ENCODE data around the gene TP73. TPM values are rescaled to one million over a fixed set of nuclear protein-coding genes. Genes with fewer than 3 reads are reported as not detected.

The TP73 gene
- total RNA-seq, 1 experiment from 2014 or later, result 6.9 TPM

DNA sequence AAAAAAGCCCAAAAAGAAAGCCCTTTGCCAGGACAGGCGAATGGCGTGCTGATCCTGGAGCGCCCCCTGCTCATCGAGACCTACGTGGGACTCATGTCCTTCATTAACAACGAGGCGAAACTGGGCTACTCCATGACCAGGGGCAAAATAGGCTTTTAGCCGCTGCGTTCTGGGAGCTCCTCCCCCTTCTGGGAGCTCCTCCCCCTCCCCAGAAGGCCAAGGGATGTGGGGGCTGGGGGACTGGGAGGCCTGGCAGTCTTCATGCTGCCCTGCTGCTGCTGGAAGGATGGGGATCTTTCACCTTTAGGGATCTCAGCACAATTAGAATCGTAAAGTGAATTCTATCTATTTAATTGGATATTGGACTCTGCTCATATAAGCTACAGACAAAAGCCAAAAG is 23.9 kb upstream of the TP73 start:
- Histone ChIP-seq H3K4me3 (no peak overlapping the region), H3K9me3 (ENCODE audit: insufficient read depth, low read depth) (no peaks in the 10 kb centered on the region), H3F3A (ENCODE audit: insufficient read depth, low read depth) (peaks cover 20% of the 10 kb centered on the region), H3K79me2 (ENCODE audit: low read depth) (peaks cover 14% of the 10 kb centered on the region), H4K20me1 (ENCODE audit: insufficient read depth) (peaks cover 3% of the 10 kb centered on the region; the same call in 1 of the 2 replicates), H3K4me2 (no peak overlapping the region), H2AFZ (no peak overlapping the region), H3K27me3 (ENCODE audit: insufficient read depth, low read depth) (no peaks in the 10 kb centered on the region), H3K9me2 (ENCODE audit: insufficient read depth) (no peaks in the 10 kb centered on the region), H3K4me1 (replicated peaks; ENCODE audit: insufficient read depth) (peaks cover 13% of the 10 kb centered on the region), H3K27ac (no peak overlapping the region), H3K36me3 (ENCODE audit: low read depth) (no peaks in the 10 kb centered on the region)
- ChIA-PET POLR2A (ENCODE audit: unreplicated experiment) (no interaction called here), CTCF (no interaction called here)
- no TSS peak for BruUV-seq (replicated peaks)
- no peak for DNase-seq
- intact Hi-C loops (cut with micrococcal nuclease; ENCODE audit: unreplicated experiment), result loop anchor here (5.0 kb wide), 1 partner anchor 74 kb away; no protein-coding TSS in a partner anchor
- no peak for TF ChIP-seq EZH2 (IDR thresholded peaks at IDR 0.05; ENCODE audit: low read depth)
- TF ChIP-seq, protein P1, sequence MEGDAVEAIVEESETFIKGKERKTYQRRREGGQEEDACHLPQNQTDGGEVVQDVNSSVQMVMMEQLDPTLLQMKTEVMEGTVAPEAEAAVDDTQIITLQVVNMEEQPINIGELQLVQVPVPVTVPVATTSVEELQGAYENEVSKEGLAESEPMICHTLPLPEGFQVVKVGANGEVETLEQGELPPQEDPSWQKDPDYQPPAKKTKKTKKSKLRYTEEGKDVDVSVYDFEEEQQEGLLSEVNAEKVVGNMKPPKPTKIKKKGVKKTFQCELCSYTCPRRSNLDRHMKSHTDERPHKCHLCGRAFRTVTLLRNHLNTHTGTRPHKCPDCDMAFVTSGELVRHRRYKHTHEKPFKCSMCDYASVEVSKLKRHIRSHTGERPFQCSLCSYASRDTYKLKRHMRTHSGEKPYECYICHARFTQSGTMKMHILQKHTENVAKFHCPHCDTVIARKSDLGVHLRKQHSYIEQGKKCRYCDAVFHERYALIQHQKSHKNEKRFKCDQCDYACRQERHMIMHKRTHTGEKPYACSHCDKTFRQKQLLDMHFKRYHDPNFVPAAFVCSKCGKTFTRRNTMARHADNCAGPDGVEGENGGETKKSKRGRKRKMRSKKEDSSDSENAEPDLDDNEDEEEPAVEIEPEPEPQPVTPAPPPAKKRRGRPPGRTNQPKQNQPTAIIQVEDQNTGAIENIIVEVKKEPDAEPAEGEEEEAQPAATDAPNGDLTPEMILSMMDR (conservative IDR thresholded peaks at IDR 0.05), result no peak

DNA sequence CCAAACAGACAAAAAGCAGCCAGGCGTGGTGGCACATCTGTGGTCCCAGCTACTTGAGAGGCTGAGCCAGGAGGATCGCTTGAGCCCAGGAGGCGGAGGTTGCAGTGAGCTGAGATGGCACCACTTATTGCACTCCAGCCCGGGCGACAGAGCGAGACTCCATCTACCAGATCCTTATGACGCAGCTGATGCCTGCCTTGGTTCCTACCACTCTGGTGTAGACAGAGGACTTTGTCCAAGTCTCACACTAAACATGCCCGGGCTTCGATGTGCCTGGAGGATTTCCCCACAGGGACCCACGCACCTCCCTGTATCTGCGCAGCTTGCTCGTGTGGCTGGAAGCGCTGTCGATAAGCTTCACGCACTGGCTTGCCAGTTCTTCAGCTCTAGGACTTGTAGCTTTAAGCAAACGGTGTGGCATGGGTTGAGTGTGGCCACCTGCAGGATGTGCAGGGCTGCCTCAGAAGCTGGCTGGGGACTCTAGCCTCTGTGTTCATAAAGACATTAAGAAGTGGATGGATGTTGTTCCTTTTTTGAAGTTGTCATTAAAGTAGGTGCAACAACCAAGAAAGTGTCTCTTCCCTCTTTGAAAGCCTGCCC is 22.7 kb upstream of the TP73 start:
- no peaks in the 10 kb centered on the region for H3K36me3 ChIP-seq (ENCODE audit: low read depth)
- intact Hi-C loops (cut with micrococcal nuclease; ENCODE audit: unreplicated experiment), result loop anchor here (5.0 kb wide), 1 partner anchor 73 kb away; no protein-coding TSS in a partner anchor
- POLR2A ChIA-PET (ENCODE audit: unreplicated experiment), result no interaction called here
- peaks cover 3% of the 10 kb centered on the region; the same call in 1 of the 2 replicates for H4K20me1 ChIP-seq (ENCODE audit: insufficient read depth)
- H3K9me2 ChIP-seq (ENCODE audit: insufficient read depth), result no peaks in the 10 kb centered on the region
- CTCF ChIA-PET, result no interaction called here
- H3K79me2 ChIP-seq (ENCODE audit: low read depth), result 0 out of 2 replicates have a peak, but pooled peaks cover 7% of the 10 kb centered on the region
- no peaks in the 10 kb centered on the region for H3K27me3 ChIP-seq (ENCODE audit: insufficient read depth, low read depth)
- no peak overlapping the region for H3K4me3 ChIP-seq
- no peak overlapping the region for H3K27ac ChIP-seq
- TSS peak; percentile 65 for BruUV-seq (replicated peaks)
- H3K9me3 ChIP-seq (ENCODE audit: insufficient read depth, low read depth), result no peaks in the 10 kb centered on the region
- no peak overlapping the region for H3K4me2 ChIP-seq
- peaks cover 8% of the 10 kb centered on the region for H3K4me1 ChIP-seq (replicated peaks; ENCODE audit: insufficient read depth)
- peaks cover 20% of the 10 kb centered on the region for H3F3A ChIP-seq (ENCODE audit: insufficient read depth, low read depth)
- TF ChIP-seq, protein P1 (conservative IDR thresholded peaks at IDR 0.05), result no peak
- TF ChIP-seq EZH2 (IDR thresholded peaks at IDR 0.05; ENCODE audit: low read depth), result no peak
- no peak overlapping the region for H2AFZ ChIP-seq
- no peak for DNase-seq

DNA sequence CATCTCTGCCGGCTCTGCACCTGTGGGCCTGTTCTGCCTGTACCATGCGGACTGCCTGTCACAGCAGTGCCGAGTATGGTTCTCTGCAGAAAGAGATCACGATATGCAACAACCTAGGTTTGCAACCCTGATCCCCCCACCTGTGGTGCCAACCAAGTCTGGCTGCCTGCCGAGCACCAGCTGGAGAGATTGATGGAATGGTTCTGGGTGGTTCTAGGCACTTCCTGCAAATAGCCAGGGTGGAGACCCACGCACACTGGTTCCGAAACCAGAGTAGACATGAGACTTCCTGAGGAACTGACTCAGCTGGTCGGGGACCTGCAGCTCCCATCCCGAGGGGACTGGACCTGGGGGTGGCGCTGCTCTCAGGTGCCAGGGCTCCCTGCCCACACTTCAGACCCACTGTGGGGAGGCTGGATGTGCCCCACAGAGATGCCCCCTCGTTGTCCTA is 22.1 kb upstream of the TP73 start:
- no peak for TF ChIP-seq EZH2 (IDR thresholded peaks at IDR 0.05; ENCODE audit: low read depth)
- TF ChIP-seq, protein P1 (conservative IDR thresholded peaks at IDR 0.05), result no peak
- no peak for DNase-seq
- H3K4me1 ChIP-seq (replicated peaks; ENCODE audit: insufficient read depth), result peaks cover 8% of the 10 kb centered on the region
- CTCF ChIA-PET, result no interaction called here
- no peaks in the 10 kb centered on the region for H3K9me3 ChIP-seq (ENCODE audit: insufficient read depth, low read depth)
- peaks cover 3% of the 10 kb centered on the region; the same call in 1 of the 2 replicates for H4K20me1 ChIP-seq (ENCODE audit: insufficient read depth)
- no peaks in the 10 kb centered on the region for H3K36me3 ChIP-seq (ENCODE audit: low read depth)
- H3K9me2 ChIP-seq (ENCODE audit: insufficient read depth), result no peaks in the 10 kb centered on the region
- H3K4me2 ChIP-seq, result no peak overlapping the region
- POLR2A ChIA-PET (ENCODE audit: unreplicated experiment), result no interaction called here
- no peaks in the 10 kb centered on the region for H3K27me3 ChIP-seq (ENCODE audit: insufficient read depth, low read depth)
- H2AFZ ChIP-seq, result no peak overlapping the region
- H3K79me2 ChIP-seq (ENCODE audit: low read depth), result 0 out of 2 replicates have a peak, but pooled peaks cover 7% of the 10 kb centered on the region
- BruUV-seq (replicated peaks), result no TSS peak
- intact Hi-C loops (cut with micrococcal nuclease; ENCODE audit: unreplicated experiment), result no loop called here
- H3K4me3 ChIP-seq, result no peak overlapping the region
- peaks cover 20% of the 10 kb centered on the region for H3F3A ChIP-seq (ENCODE audit: insufficient read depth, low read depth)
- H3K27ac ChIP-seq, result no peak overlapping the region
